Mesenchymal stem cell (in vitro differentiated cells and primary cell): ENCODE data around the gene MAPKBP1.

ENCODE experiments used
- DNase-seq: peaks from one replicate; pipeline ENCODE4 v3.0.0-alpha.2; 2013
- H2AFZ ChIP-seq: one replicate; pipeline ENCODE4 v1.6.1; 2013; ENCODE audit warnings: low read depth, mild to moderate bottlenecking, control low read depth, inconsistent platforms, low read length, moderate library complexity
- H2AK5ac ChIP-seq: 2 replicates; pipeline ENCODE4 v1.6.1; 2013; ENCODE audit warnings: low read length, moderate library complexity, mild to moderate bottlenecking, inconsistent platforms; ENCODE audit not compliant: severe bottlenecking
- H2BK120ac ChIP-seq: one replicate; pipeline ENCODE4 v1.6.1; 2013; ENCODE audit warnings: low read depth, mild to moderate bottlenecking, inconsistent platforms, low read length, moderate library complexity
- H2BK12ac ChIP-seq, 2 experiments: one replicate each; pipeline ENCODE4 v1.6.1; 2013; ENCODE audit warnings: inconsistent platforms in 2 of 2, low read length in 2 of 2, mild to moderate bottlenecking in 2 of 2, moderate library complexity in 2 of 2, control low read depth in 1 of 2
- H2BK15ac ChIP-seq: one replicate; pipeline ENCODE4 v1.6.1; 2013; ENCODE audit warnings: mild to moderate bottlenecking, low read depth, inconsistent platforms; ENCODE audit not compliant: poor library complexity, severe bottlenecking
- H2BK5ac ChIP-seq: 2 replicates; pipeline ENCODE4 v1.6.1; 2013; ENCODE audit warnings: low read depth, mild to moderate bottlenecking, low read length, control low read depth, inconsistent platforms; ENCODE audit not compliant: poor library complexity, severe bottlenecking
- H3K14ac ChIP-seq, 2 experiments: one replicate each; pipeline ENCODE4 v1.6.1; 2013; ENCODE audit warnings: inconsistent platforms in 2 of 2, low read length in 2 of 2, control low read depth in 1 of 2, mild to moderate bottlenecking in 1 of 2, moderate library complexity in 1 of 2
- H3K18ac ChIP-seq, 2 experiments: one replicate each; pipeline ENCODE4 v1.6.1; 2013; ENCODE audit warnings: inconsistent platforms in 2 of 2, low read length in 2 of 2, control low read depth in 1 of 2, low read depth in 1 of 2, mild to moderate bottlenecking in 1 of 2
- H3K23ac ChIP-seq, 2 experiments: one replicate each; pipeline ENCODE4 v1.6.1; 2013; ENCODE audit warnings: inconsistent platforms in 2 of 2, low read length in 2 of 2, mild to moderate bottlenecking in 2 of 2, moderate library complexity in 2 of 2, control low read depth in 1 of 2
- H3K27ac ChIP-seq: 2 replicates; pipeline ENCODE4 v1.5.1; 2013; ENCODE audit warnings: mild to moderate bottlenecking, moderate library complexity, low read length, control low read depth, inconsistent platforms; ENCODE audit not compliant: poor library complexity, severe bottlenecking
- H3K27me3 ChIP-seq, 2 experiments: 2 replicates each; pipeline versions ENCODE4 v1.6.1 to v1.7.0; 2013; ENCODE audit warnings: low read length in 2 of 2, mild to moderate bottlenecking in 2 of 2, moderate library complexity in 2 of 2, control low read depth in 1 of 2, inconsistent platforms in 1 of 2; ENCODE audit not compliant: control insufficient read depth in 1 of 2, insufficient read depth in 1 of 2
- H3K36me3 ChIP-seq, 2 experiments: 2 replicates each; pipeline versions ENCODE4 v1.6.1 to v1.7.0; 2013; ENCODE audit warnings: low read length in 2 of 2, control low read depth in 1 of 2, inconsistent platforms in 1 of 2, low read depth in 1 of 2, mild to moderate bottlenecking in 1 of 2; ENCODE audit not compliant: insufficient read depth in 2 of 2, control insufficient read depth in 1 of 2
- H3K4ac ChIP-seq, 2 experiments: one replicate each; pipeline ENCODE4 v1.6.1; 2013; ENCODE audit warnings: inconsistent platforms in 2 of 2, low read length in 2 of 2, mild to moderate bottlenecking in 2 of 2, moderate library complexity in 2 of 2, control low read depth in 1 of 2, low read depth in 1 of 2
- H3K4me1 ChIP-seq: 2 replicates; pipeline ENCODE4 v1.6.1; 2013; ENCODE audit warnings: low read depth, low read length, control low read depth; ENCODE audit not compliant: control insufficient read depth, insufficient read depth
- H3K4me2 ChIP-seq: 2 replicates; pipeline ENCODE4 v1.6.1; 2013; ENCODE audit warnings: low read length, mild to moderate bottlenecking, inconsistent platforms; ENCODE audit not compliant: poor library complexity, severe bottlenecking
- H3K4me3 ChIP-seq, 2 experiments: 2 replicates each; pipeline versions ENCODE4 v1.5.1 to v1.7.0; 2013; ENCODE audit warnings: low read length in 2 of 2, mild to moderate bottlenecking in 2 of 2, control low read depth in 1 of 2, low read depth in 1 of 2; ENCODE audit not compliant: insufficient read depth in 1 of 2
- H3K79me1 ChIP-seq: replicated peaks from 2 replicates; pipeline ENCODE4 v1.6.1; 2013; ENCODE audit warnings: mild to moderate bottlenecking, control low read depth, low read length, inconsistent platforms; ENCODE audit not compliant: poor library complexity, severe bottlenecking
- H3K9ac ChIP-seq: 2 replicates; pipeline ENCODE4 v1.7.0; 2013; ENCODE audit warnings: mild to moderate bottlenecking, low read length, moderate library complexity
- H3K9me3 ChIP-seq: 2 replicates; pipeline ENCODE4 v1.7.0; 2013; ENCODE audit warnings: mild to moderate bottlenecking, low read length; ENCODE audit not compliant: control insufficient read depth
- H4K8ac ChIP-seq: one replicate; pipeline ENCODE4 v1.6.1; 2013; ENCODE audit warnings: inconsistent platforms, mild to moderate bottlenecking, low read length, moderate library complexity
- H4K91ac ChIP-seq: one replicate; pipeline ENCODE4 v1.6.1; 2013; ENCODE audit warnings: mild to moderate bottlenecking, low read length, inconsistent platforms
- WGBS: methylation state at CpG from one replicate; pipeline ENCODE4 v1.1.7; 2013; ENCODE audit warnings: mixed read lengths; 5-methylcytosine and 5-hydroxymethylcytosine counted together

The MAPKBP1 gene

DNA sequence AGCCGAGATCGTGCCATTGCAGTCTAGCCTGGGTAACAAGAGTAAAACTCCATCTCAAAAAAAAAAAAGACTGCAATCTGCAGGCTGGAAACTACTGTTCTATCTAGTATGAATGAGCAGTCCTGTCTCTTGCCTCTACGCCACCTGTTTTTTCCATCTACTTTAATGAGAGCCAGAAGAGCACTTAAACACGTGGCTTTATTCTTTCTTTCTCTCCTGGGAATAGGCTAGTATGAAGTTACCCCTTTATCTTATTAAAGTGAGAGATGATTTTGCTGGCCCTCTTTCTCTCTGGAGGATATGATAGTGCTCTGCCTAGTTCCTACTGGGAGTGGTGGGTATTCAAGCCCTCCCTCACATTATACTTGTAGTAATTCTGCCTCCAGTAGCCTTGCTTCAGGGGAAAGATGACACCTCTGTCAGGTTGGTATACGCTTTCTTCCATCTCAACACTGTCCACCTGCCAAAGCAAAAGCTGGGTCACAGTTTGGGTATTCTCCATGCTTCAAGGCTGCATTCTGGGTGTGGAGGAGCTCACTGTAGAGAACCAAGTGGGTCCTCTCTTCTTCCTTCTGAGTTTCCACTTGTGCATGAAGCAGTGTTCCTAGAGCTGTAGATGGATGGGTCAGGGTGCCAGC is 17.8 kb downstream of the MAPKBP1 start:
- Histone ChIP-seq H2BK12ac (no peak overlapping the region), H3K79me1 (peaks cover 22% of the 10 kb centered on the region), H3K14ac (no peak overlapping the region), H3K4ac (no peak overlapping the region), H2AFZ (no peak overlapping the region), H3K27ac (no peak overlapping the region), H2BK120ac (no peak overlapping the region), H3K18ac (no peak overlapping the region), H2BK5ac (no peak overlapping the region), H3K4me3 (no peak overlapping the region), H2BK15ac (no peak overlapping the region), H4K8ac (no peak overlapping the region), H2AK5ac (no peak overlapping the region), H3K4me1 (peaks cover 12% of the 10 kb centered on the region), H3K9ac (no peak overlapping the region), H3K4me2 (no peak overlapping the region), H3K27me3 (no peaks in the 10 kb centered on the region), H4K91ac (no peak overlapping the region), H3K23ac (no peak overlapping the region), H3K9me3 (no peaks in the 10 kb centered on the region), H3K36me3 (no peaks in the 10 kb centered on the region)
- WGBS, result 88% methylated on average over 2 of the region's 5 CpGs
- no peak for DNase-seq

DNA sequence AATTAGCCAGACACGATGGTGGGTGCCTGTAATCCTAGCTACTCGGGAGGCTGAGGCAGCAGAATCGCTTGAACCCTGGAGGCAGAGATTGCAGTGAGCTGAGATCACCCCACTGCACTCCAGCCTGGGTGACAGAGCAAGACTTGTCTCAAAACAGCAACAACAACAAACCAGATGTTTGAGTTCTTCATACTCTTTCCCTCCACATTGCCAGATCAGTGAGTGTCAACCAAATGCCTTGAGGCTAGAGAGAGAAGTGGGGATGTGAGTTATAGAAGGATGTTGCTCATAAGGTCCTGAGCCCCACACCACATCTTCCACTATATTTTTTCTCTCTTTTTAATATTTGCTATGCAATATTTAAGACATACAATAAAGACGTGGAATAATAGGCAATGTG is 19.8 kb downstream of the MAPKBP1 start:
- no peak overlapping the region for H3K4me2 ChIP-seq
- H3K9ac ChIP-seq, result no peak overlapping the region
- no peak overlapping the region for H2AK5ac ChIP-seq
- no peak overlapping the region for H2BK120ac ChIP-seq
- H3K23ac ChIP-seq, result no peak overlapping the region
- DNase-seq, result no peak
- no peak overlapping the region for H3K4ac ChIP-seq
- H3K14ac ChIP-seq, result no peak overlapping the region
- no peak overlapping the region for H3K27ac ChIP-seq
- 87% methylated on average over 4 of the region's 4 CpGs for WGBS
- no peaks in the 10 kb centered on the region for H3K27me3 ChIP-seq
- H3K36me3 ChIP-seq, result peaks cover 0 to 2% of the 10 kb centered on the region in 2 experiments
- H4K91ac ChIP-seq, result no peak overlapping the region
- H2BK15ac ChIP-seq, result no peak overlapping the region
- no peak overlapping the region for H4K8ac ChIP-seq
- H3K9me3 ChIP-seq, result no peaks in the 10 kb centered on the region
- H2BK12ac ChIP-seq, result no peak overlapping the region
- H3K18ac ChIP-seq, result no peak overlapping the region
- no peak overlapping the region for H2BK5ac ChIP-seq
- no peak overlapping the region for H2AFZ ChIP-seq
- H3K4me3 ChIP-seq, result no peak overlapping the region
- peaks cover 31% of the 10 kb centered on the region for H3K79me1 ChIP-seq
- H3K4me1 ChIP-seq, result peaks cover 14% of the 10 kb centered on the region

DNA sequence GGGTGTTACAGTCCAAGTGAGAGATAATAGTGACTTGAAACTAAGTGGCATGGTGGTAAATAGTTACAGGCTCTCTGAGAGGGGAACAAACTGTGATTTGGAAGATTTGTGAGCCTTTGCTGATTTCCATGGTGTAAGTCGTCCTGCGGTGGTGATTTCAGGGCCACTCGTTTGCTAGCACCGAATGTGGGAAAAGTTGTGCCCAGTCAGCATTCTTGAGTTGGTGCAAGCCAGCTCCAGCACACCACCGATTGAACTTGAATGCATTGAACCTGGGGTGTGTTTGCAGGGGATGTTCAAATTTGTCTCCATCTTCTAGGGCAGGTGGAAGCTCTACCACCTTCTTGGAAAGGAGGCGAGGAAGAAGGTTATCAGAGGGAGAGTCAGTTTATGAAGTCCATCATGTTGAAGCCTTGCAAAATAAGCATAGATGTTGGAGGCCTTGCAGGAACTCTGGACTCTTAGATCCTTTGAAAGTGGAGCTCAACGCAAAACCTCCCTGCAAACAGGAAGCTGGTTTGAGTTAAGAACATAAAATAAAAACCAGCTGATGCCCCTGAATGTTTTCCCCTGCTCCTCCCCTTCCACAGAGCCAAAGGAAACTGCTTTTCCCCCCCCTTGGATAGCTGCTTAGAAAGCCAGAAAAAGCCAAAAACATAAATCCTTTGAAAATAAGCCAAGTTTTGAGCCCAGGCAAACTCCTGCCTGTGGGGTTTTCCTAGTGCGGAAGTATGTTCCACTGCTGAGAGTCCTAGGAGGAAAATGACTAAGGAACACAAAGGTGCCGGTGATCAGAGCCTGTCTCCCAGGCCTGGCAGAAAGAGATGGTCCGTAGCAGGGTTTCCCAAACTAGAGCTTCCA is 21.9 kb downstream of the MAPKBP1 start:
- no peak overlapping the region for H2BK15ac ChIP-seq
- H4K91ac ChIP-seq, result no peak overlapping the region
- H3K4me2 ChIP-seq, result no peak overlapping the region
- no peak overlapping the region for H3K23ac ChIP-seq
- no peak overlapping the region for H3K18ac ChIP-seq
- no peak overlapping the region for H2BK12ac ChIP-seq
- H3K4ac ChIP-seq, result no peak overlapping the region
- no peak overlapping the region for H2BK5ac ChIP-seq
- H3K79me1 ChIP-seq, result peaks cover 36% of the 10 kb centered on the region
- no peak overlapping the region for H3K27ac ChIP-seq
- DNase-seq, result no peak
- H3K9ac ChIP-seq, result peak overlapping the region; percentile 73
- peak overlapping the region in 1 of 2 experiments; percentile 26 for H3K14ac ChIP-seq
- H3K4me3 ChIP-seq, result peak overlapping the region in 1 of 2 experiments; percentile 35
- H3K9me3 ChIP-seq, result no peaks in the 10 kb centered on the region
- no peaks in the 10 kb centered on the region for H3K27me3 ChIP-seq
- 88% methylated on average over 10 of the region's 10 CpGs for WGBS
- peaks cover 13% of the 10 kb centered on the region for H3K4me1 ChIP-seq
- peaks cover 10 to 21% of the 10 kb centered on the region in 2 experiments for H3K36me3 ChIP-seq
- no peak overlapping the region for H2AFZ ChIP-seq
- H2AK5ac ChIP-seq, result no peak overlapping the region
- no peak overlapping the region for H2BK120ac ChIP-seq
- no peak overlapping the region for H4K8ac ChIP-seq

DNA sequence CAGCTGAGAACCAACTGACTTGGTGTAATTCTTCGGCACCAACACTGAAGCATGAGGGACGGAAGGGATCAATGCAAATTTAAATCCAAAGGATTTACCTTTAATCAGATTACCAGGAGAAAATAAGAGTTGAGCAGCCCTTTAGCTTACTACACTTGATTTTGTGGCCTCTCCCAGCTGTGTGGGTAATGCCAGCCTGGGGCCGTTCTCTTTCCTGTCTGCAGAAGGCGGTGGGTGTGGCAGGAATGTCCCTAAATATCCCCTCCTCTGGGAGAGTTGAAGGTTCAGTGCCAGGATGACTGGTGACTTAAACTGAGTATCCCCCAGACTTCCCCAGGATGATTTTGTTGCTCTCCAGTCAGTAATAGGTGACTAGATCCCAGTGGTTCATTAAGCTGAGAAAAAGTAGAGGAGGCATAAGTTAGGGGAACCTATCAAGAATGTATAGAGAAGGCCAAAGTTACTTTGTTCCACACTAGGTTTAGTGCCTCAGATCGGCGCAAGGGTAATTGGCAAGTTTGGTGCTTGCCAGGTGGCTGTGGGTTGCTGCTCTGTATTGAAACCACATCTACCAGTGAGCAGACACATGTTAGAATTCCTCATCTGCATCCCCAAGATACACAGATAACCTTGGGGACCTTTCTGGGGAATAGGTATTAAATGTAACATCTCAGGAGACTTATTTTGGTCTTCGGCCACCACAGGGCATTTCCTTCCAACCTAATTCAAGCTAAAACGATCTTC is 23.1 kb downstream of the MAPKBP1 start:
- H3K9ac ChIP-seq, result peak overlapping the region; percentile 73
- H3K18ac ChIP-seq, result no peak overlapping the region
- no peak overlapping the region for H2BK5ac ChIP-seq
- H3K4ac ChIP-seq, result no peak overlapping the region
- H3K36me3 ChIP-seq, result peaks cover 10 to 22% of the 10 kb centered on the region in 2 experiments
- no peak overlapping the region for H2BK15ac ChIP-seq
- no peaks in the 10 kb centered on the region for H3K27me3 ChIP-seq
- no peak overlapping the region for H3K4me3 ChIP-seq
- H3K9me3 ChIP-seq, result no peaks in the 10 kb centered on the region
- H2BK12ac ChIP-seq, result no peak overlapping the region
- no peak overlapping the region for H2AK5ac ChIP-seq
- H4K91ac ChIP-seq, result no peak overlapping the region
- no peak overlapping the region for H3K23ac ChIP-seq
- H3K4me2 ChIP-seq, result no peak overlapping the region
- no peak overlapping the region for H2BK120ac ChIP-seq
- peaks cover 29% of the 10 kb centered on the region for H3K79me1 ChIP-seq
- no peak overlapping the region for H3K14ac ChIP-seq
- H3K4me1 ChIP-seq, result peaks cover 11% of the 10 kb centered on the region
- H3K27ac ChIP-seq, result no peak overlapping the region
- WGBS, result 97% methylated on average over 8 of the region's 8 CpGs
- no peak for DNase-seq
- no peak overlapping the region for H2AFZ ChIP-seq
- H4K8ac ChIP-seq, result no peak overlapping the region
